ENCODE measurements around the gene GALNT9. TPM values are rescaled to one million over a fixed set of nuclear protein-coding genes. Genes with fewer than 3 reads are reported as not detected.
A peak's percentile ranks its signal among the peaks of the same experiment; 100 is the strongest.

The GALNT9 gene
- total and polyA plus RNA-seq, 10 donors, result 0.20 to 2.4 (median 0.84) TPM

GRCh38 chr12:132210223-132211055 is 119.0 kb downstream of the GALNT9 start:
- peaks cover 0 to 28% (median 16%) of the 10 kb centered on the region in 7 donors for H3K27me3 ChIP-seq (replicated peaks in 1 of 7)
- DNase-seq, result peak; percentile 67
- no peak overlapping the region for H3K27ac ChIP-seq
- TF ChIP-seq POLR2A (IDR thresholded peaks at IDR 0.05) (no peak), POLR2AphosphoS5 (IDR thresholded peaks at IDR 0.05) (no peak), CTCF (IDR thresholded peaks at IDR 0.05 in 8 of 11, conservative IDR thresholded peaks at IDR 0.05 in 3 of 11) (no peak)
- H3K4me1 ChIP-seq, result peaks cover 0 to 6% (median 4%) of the 10 kb centered on the region in 6 donors
- H3K9me3 ChIP-seq, result peaks cover 0 to 8% (median 0%) of the 10 kb centered on the region in 8 donors
- no peak overlapping the region for H3K4me3 ChIP-seq
- no peaks in the 10 kb centered on the region for H3K36me3 ChIP-seq
- intact Hi-C loops (cut with DNase I; ENCODE audit: low total_unique reads), result no loop called here
- WGBS, 5 donors, result 80 to 90% (median 89%) methylated on average over 38 to 48 of the region's 48 CpGs

GRCh38 chr12:132209619-132210222 is 119.7 kb downstream of the GALNT9 start:
- no peaks in the 10 kb centered on the region for H3K36me3 ChIP-seq
- H3K4me1 ChIP-seq, result peaks cover 0 to 13% (median 10%) of the 10 kb centered on the region in 6 donors
- 68 to 81% (median 74%) methylated on average over 14 of the region's 14 CpGs for WGBS, 5 donors
- no peak for TF ChIP-seq CTCF (IDR thresholded peaks at IDR 0.05 in 8 of 11, conservative IDR thresholded peaks at IDR 0.05 in 3 of 11)
- no peak for TF ChIP-seq POLR2A (IDR thresholded peaks at IDR 0.05)
- no peak for TF ChIP-seq POLR2AphosphoS5 (IDR thresholded peaks at IDR 0.05)
- H3K27me3 ChIP-seq (replicated peaks in 1 of 7), result peaks cover 0 to 35% (median 23%) of the 10 kb centered on the region in 7 donors
- H3K4me3 ChIP-seq, result no peak overlapping the region
- intact Hi-C loops (cut with DNase I; ENCODE audit: low total_unique reads), result no loop called here
- no peak overlapping the region for H3K27ac ChIP-seq
- peaks cover 0 to 8% (median 0%) of the 10 kb centered on the region in 8 donors for H3K9me3 ChIP-seq
- no peak for DNase-seq

DNA sequence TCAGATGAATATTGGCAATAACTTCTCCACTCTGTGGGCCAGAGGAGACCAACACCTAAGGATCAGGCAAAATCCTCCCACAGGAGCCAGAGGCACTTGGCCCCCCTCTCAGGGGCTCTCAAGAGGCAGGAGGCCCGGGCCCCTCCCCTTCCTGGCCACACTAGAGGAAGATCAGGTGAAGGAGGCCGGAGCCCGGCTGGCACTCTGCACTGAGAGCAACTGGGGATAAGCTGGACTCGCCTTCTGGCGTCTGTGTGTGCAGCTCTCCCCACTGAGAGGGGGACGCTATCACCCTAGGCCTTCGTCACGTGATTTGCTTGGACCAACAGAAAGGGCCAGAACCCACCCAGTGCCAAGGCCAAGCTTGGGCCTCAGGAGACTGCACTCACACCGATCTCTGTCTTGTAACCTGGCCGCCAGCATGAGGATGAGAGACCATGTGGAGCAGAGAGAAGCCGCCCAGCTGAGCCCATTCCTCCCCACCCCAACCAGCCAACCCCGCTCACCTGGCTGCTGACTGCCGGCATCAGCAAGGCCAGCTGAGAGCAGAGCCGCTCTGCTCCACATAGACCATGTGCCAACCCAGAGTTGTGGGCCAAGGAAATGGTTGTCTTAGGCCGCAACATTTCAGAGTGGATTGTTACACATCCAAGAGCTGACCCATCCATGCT is 121.1 kb downstream of the GALNT9 start:
- intact Hi-C loops (cut with DNase I; ENCODE audit: low total_unique reads), result no loop called here
- H3K4me3 ChIP-seq, result no peak overlapping the region
- DNase-seq, result no peak
- 87 to 95% (median 92%) methylated on average over 9 to 15 of the region's 15 CpGs for WGBS, 5 donors
- TF ChIP-seq POLR2A (IDR thresholded peaks at IDR 0.05), result no peak
- TF ChIP-seq POLR2AphosphoS5 (IDR thresholded peaks at IDR 0.05), result no peak
- no peak for TF ChIP-seq CTCF (IDR thresholded peaks at IDR 0.05 in 8 of 11, conservative IDR thresholded peaks at IDR 0.05 in 3 of 11)
- H3K9me3 ChIP-seq, result peaks cover 0 to 8% (median 0%) of the 10 kb centered on the region in 8 donors
- peaks cover 0 to 17% (median 10%) of the 10 kb centered on the region in 6 donors for H3K4me1 ChIP-seq
- no peaks in the 10 kb centered on the region for H3K36me3 ChIP-seq
- H3K27ac ChIP-seq, result no peak overlapping the region
- H3K27me3 ChIP-seq (replicated peaks in 1 of 7), result peaks cover 0 to 49% (median 28%) of the 10 kb centered on the region in 7 donors
